HG03457 (cell line): ENCODE results near the gene LRRC39.
A peak's percentile ranks its signal among the peaks of the same experiment; 100 is the strongest.
"Not testable (repeated sequence)": the region's sequence is repeated elsewhere in the genome, so short reads cannot be mapped to it uniquely, and the experiment has no call there.

ENCODE experiments used
- ATAC-seq: cut with Tn5 transposase; IDR thresholded peaks from one replicate; pipeline ENCODE4 v1.9.1; 2021; ENCODE audit warnings: moderate number of reproducible peaks; ENCODE audit not compliant: unreplicated experiment

The LRRC39 gene

DNA sequence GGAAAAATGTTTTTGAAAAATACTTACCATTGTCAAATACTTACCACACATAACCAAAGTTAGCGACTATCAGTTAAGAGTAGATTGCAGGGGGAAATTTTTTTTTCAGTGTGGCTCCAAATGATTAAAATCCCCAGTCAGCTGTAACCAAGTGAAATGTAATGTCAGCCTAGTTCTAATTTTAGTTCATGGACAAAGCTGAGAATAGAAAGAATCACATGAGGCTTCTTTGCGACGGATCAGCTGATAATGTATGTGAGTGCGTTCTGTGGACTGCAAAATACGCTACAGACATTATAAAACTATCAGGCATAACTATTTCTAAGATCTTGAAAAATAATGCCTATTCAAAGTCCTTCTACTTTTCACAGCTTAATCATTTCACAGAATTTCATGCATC, at the start of gene LRRC39:
LRRC39 (minus strand) TSS at position 166 of the 400 bp plus-strand sequence. CDS start 9,740 bp downstream, outside the sequence.
- no peak for ATAC-seq

- no peak for ATAC-seq
Observed at GRCh38 chr1:100222428-100222827, 44.4 kb upstream of the LRRC39 start.

DNA sequence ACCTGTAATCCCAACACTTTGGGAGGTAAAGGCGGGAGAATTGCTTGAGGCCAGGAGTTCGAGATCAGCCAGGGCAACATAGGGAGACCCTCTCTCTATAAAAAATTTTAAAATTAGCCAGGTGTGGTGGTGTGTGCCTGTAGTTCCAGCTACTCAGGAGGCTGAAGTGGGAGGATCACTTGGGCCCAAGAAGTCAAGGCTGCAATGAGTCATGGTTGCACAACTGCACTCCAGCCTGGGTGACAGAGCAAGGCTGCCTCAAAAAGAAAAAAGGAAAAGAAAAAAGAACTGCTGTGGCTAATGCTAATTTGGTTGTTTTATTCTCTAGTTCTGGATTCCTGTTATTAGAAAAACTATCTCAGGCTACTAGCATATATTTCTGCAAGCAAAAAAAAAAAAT, 41.8 kb upstream of the LRRC39 start:
- no peak for ATAC-seq

DNA sequence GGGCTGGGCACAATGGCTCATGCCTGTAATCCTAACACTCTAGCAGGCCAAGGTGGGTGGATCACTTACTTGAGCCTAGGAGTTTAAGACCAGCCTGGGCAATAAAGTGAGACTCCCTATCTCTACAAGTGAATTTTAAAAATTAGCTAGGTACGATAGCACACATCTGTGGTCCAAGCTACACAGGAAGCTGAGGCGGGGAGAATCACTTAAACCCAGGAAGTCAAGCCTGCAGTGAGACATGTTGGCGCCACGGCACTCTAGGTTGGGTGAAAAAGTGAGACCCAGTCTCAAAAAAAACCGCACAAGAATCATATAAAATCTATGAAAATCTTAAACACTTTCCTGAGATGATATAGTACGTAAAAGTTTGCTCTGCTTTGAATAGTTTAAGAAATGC, 41.4 kb upstream of the LRRC39 start:
- ATAC-seq = no peak

DNA sequence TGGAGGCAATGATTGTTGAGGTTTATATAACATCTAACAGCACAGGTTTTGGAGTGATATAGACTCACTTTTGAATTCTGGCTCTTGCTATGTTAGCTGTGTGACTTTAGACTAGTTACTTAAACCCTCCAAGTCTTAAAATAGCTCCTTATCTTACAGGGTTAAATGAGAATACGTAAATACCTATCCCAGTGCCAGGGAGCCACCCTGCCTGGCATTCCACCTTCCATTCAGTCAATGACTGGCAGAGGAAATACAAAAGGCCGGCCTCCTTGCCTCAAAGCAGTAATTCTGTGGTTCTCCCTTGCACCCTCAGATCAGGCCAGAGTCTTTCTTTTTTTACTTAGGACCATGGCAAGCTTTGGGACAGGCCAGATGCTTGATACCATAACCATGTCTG, 39.8 kb upstream of the LRRC39 start:
- no peak for ATAC-seq

- no peak for ATAC-seq
Observed at GRCh38 chr1:100215101-100215500, 37.0 kb upstream of the LRRC39 start.

DNA sequence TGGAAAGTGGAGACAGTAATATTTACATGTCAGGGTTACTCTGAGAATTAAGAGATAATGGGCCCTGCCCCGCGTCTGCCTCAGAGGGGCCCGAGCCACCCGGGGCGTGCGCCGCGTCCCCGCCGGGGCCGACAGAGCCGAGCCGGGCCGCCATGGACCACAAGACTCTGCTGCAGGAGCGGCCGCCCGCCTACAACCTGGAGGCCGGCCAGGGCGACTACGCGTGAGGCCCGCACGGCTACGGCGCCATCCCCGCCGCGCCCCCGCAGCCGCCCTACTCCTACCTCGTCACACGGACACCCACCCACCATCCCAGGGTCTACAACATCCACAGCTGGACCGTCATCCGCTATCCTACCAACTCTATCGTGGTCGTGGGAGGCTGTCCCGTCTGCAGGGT, 35.1 kb upstream of the LRRC39 start:
- no peak for ATAC-seq

GRCh38 chr1:100206301-100206700, 28.2 kb upstream of the LRRC39 start:
- no peak for ATAC-seq

GRCh38 chr1:100205593-100205992, 27.5 kb upstream of the LRRC39 start:
- not testable (repeated sequence) for ATAC-seq

DNA sequence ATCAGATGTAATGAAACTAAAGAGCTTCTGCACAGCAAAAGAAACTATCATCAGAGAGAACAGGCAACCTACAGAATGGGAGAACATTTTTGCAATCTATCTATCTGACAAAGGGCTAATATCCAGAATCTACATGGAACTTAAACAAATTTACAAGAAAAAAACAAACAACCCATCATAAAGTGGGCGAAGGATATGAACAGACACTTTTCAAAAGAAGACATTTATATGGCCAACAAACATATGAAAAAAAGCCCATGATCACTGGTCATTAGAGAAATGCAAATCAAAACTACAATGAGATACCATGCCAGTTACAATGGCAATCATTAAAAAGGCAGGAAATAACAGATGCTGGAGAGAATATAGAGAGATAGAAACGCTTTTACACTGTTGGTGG, 27.0 kb upstream of the LRRC39 start:
- ATAC-seq = not testable (repeated sequence)

GRCh38 chr1:100202703-100203102, 24.6 kb upstream of the LRRC39 start:
- ATAC-seq = not testable (repeated sequence)

DNA sequence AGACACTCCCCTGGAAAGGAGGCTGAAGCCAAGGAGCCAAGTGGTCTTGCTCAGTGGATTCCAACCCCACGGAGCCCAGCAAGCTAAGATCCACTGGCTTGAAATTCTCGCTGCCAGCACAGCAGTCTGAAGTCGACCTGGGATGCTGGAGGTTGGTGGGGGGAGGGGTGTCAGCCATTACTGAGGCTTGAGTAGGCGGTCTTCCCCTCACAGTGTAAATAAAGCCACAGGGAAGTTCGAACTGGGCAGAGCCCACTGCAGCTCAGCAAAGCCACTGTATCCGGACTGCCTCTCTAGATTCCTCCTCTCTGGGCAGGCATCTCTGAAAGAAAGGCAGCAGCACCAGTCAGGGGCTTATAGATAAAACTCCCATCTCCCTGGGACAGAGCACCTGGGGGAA, 22.0 kb upstream of the LRRC39 start:
- ATAC-seq = not testable (repeated sequence)

GRCh38 chr1:100198596-100198995, 20.5 kb upstream of the LRRC39 start:
- no peak for ATAC-seq

- no peak for ATAC-seq
Observed at GRCh38 chr1:100188617-100189016, 10.6 kb upstream of the LRRC39 start.

DNA sequence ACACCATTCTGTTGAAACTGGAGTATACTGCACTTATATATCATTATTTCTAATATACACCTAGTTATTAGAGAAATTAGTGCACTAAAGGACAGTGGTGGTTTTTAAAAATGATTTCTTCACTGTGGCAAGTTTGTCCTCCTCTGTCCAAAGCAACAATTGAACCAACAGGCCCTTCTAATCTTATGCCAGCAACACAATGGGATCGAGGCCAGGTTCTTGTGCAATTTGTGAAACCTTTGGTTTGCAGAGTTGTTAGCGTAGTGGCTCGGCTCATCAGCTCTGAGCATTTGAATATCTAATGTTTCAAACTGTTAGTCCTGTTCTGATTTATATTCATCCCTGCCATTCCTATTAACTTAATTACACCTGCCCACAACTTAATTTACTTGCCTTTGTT, 9.9 kb upstream of the LRRC39 start:
- no peak for ATAC-seq

DNA sequence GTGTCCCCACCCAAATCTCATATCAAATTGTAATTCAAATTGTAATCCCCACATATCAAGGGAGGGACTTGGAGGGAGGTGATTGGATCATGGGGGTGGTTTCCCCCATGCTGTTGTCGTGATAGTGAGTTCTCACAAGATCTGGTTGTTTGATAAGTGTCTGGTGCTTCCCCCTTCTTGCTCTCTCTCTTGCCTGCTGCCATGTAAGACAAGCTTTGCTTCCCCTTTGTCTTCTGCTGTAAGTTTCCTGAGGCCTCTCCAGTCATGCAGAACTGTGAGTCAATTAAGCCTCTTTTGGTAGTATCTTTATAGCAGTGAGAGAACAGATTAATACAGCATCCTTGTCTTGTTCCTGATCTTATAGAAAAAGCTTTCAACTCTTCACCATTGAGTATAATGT, 6.5 kb upstream of the LRRC39 start:
- peak; percentile 65 for ATAC-seq

- ATAC-seq = no peak
Observed at GRCh38 chr1:100183370-100183769, 5.3 kb upstream of the LRRC39 start.

DNA sequence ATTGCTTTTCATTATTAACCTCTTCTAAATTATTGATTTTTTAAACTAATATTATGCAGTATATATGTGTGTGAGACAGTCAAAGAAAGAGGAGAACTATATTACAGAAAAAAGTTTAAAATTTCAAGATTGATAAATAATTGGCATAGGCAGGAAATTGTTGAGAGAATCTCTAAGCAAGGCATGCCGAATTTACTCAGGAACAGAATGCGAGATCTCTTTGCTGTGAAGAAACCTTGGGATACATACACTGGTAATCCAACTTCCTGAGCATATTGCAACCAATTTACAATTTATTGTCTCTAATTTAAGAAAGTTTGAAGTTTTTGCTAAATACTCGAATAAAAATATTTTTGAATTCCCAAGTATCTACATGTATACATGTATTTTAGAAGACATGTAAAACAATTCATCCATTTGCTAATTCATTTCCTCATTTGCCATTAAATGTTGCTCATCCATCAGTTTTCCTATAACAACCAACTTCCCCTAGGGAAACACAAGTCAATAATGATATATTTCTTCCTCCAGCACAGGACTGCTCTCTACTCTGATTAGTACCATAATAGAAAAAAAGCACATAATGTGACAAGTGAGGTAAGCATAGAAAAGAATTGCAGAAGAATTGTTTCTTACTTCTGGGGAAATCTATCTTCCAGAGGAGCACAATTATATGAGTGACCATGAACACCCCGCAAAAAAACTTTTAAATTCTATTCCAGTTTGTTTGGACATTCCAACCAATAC, 588 bp downstream of the LRRC39 start:
- ATAC-seq = no peak

GRCh38 chr1:100168051-100168450, 10.0 kb downstream of the LRRC39 start:
- no peak for ATAC-seq

DNA sequence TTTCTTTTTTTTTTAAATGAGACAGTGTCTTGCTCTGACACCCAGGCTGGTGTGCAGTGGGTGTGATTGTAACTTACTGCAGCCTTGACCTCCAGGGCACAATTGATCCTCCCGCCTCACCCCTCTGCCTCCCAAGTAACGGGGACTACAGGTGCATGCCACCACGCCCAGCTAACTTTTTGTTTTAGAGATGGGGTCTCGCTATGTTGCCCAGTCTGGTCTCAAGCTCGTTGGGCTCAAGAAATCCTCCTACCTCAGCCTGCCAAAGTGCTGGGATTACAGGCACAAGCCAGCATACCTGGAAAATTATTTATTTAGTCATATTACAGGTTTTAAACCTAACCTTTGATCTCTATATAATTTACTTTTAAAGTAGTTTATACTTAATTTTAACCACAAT, 13.4 kb downstream of the LRRC39 start:
- no peak for ATAC-seq

DNA sequence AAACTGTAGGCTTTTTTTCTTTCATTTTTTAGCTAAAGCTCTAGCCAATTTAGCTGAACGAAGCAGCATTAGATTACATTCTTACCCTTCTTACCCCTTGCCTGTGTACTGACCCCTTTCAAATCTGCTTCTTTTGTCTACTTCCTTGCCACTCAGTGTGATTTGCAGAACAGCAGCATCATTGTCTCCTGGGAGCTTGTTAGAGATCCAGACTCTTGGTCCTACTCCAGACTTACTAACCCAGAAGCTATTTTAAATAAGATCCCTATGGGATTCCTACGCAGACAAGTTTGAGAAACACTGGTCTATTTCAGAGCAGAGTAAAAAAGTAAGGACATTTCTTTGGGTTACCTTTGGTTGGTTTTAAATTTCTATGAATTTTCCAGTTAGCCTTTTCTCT, 13.8 kb downstream of the LRRC39 start:
- ATAC-seq = no peak

GRCh38 chr1:100162881-100163280, 15.2 kb downstream of the LRRC39 start:
- ATAC-seq = no peak

DNA sequence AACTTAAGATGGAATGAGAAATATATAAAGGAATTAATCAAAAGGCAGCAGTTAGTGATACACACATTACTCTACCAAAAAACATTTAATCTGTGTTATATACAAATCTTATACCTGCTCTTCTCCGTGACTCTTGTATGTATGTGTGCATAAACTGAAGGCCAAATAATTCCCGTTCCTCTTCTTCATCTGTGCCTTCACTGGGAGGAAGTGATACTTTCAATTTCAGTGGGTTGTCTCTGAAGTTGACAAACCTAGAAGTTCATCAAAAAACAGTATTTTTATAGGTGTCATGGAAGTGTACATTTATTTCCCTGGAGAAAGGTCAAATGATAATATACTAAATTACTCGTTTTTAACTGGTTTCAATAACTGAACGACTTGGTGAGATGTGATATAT, 25.8 kb downstream of the LRRC39 start:
- ATAC-seq = no peak
